OCI-LY3 (cell line): Measurements from ENCODE around the gene CCDC157.

Experiments
- EZH2phosphoT487 ChIP-seq: fragments of 200-600 bp; shearing (Covaris generic); IDR thresholded peaks from 2 replicates; pipeline ENCODE4 v1.6.1; 2018; ENCODE audit warnings: antibody characterized with exemption, mixed run types, low read depth
- TF ChIP-seq, protein P1 (sequence below): fragments of 200-600, 300-600 bp; sonication (generic); IDR thresholded peaks from 2 replicates; pipeline ENCODE4 v1.5.1; 2014; ENCODE audit warnings: antibody characterized with exemption, low read length, low read depth

DNA sequence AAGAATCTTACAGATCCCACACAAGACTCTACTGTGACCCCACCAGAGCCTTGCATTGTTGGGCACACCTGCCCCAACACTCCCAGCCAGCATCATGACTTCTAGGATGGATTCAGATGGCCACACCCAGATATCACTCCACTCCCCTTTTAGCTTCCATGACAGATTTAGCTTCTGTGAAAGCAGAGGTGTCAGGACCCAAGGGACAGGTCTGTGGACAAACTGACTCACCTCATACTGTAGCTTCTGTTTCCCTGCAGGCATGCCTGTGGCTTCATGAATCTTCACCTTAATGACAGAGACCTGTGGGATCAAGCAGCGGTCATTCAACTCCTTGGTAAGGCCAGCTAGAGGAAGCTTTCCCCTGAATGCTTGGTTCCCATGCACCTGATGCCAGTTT, 21.6 kb upstream of the CCDC157 start:
- TF ChIP-seq, protein P1, sequence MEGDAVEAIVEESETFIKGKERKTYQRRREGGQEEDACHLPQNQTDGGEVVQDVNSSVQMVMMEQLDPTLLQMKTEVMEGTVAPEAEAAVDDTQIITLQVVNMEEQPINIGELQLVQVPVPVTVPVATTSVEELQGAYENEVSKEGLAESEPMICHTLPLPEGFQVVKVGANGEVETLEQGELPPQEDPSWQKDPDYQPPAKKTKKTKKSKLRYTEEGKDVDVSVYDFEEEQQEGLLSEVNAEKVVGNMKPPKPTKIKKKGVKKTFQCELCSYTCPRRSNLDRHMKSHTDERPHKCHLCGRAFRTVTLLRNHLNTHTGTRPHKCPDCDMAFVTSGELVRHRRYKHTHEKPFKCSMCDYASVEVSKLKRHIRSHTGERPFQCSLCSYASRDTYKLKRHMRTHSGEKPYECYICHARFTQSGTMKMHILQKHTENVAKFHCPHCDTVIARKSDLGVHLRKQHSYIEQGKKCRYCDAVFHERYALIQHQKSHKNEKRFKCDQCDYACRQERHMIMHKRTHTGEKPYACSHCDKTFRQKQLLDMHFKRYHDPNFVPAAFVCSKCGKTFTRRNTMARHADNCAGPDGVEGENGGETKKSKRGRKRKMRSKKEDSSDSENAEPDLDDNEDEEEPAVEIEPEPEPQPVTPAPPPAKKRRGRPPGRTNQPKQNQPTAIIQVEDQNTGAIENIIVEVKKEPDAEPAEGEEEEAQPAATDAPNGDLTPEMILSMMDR: no peak
- no peak for TF ChIP-seq EZH2phosphoT487
